ENCODE measurements around the gene KCNH3.

KCNH3 gene

GRCh38 chr12:49568442-49569162, 29.8 kb downstream of the KCNH3 start:
- Histone ChIP-seq H3K27me3 (no peaks in the 10 kb centered on the region), H3K4me3 (ENCODE audit: low read depth, low read length) (peak overlapping the region; percentile 99), H3K36me3 (peaks cover 29% of the 10 kb centered on the region), H3K9me3 (no peaks in the 10 kb centered on the region), H3K4me1 (no peaks in the 10 kb centered on the region)
- DNase-seq, result no peak
- TF ChIP-seq, protein P1, sequence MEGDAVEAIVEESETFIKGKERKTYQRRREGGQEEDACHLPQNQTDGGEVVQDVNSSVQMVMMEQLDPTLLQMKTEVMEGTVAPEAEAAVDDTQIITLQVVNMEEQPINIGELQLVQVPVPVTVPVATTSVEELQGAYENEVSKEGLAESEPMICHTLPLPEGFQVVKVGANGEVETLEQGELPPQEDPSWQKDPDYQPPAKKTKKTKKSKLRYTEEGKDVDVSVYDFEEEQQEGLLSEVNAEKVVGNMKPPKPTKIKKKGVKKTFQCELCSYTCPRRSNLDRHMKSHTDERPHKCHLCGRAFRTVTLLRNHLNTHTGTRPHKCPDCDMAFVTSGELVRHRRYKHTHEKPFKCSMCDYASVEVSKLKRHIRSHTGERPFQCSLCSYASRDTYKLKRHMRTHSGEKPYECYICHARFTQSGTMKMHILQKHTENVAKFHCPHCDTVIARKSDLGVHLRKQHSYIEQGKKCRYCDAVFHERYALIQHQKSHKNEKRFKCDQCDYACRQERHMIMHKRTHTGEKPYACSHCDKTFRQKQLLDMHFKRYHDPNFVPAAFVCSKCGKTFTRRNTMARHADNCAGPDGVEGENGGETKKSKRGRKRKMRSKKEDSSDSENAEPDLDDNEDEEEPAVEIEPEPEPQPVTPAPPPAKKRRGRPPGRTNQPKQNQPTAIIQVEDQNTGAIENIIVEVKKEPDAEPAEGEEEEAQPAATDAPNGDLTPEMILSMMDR (IDR thresholded peaks at IDR 0.05; ENCODE audit: low read depth, low read length), result no peak

- no peak overlapping the region for H3K4me3 ChIP-seq (ENCODE audit: low read depth, low read length)
- peaks cover 1% of the 10 kb centered on the region; the same call in 1 of the 2 replicates for H3K4me1 ChIP-seq
- no peaks in the 10 kb centered on the region for H3K9me3 ChIP-seq
- peaks cover 15% of the 10 kb centered on the region for H3K36me3 ChIP-seq
- no peaks in the 10 kb centered on the region for H3K27me3 ChIP-seq
- TF ChIP-seq, protein P1 (IDR thresholded peaks at IDR 0.05; ENCODE audit: low read depth, low read length), result no peak
- no peak for DNase-seq
Observed at GRCh38 chr12:49577589-49578315, 38.9 kb downstream of the KCNH3 start.

GRCh38 chr12:49578471-49579112, 39.8 kb downstream of the KCNH3 start:
- DNase-seq, result no peak
- Histone ChIP-seq H3K9me3 (no peaks in the 10 kb centered on the region), H3K27me3 (no peaks in the 10 kb centered on the region), H3K36me3 (peaks cover 11% of the 10 kb centered on the region), H3K4me1 (peaks cover 3% of the 10 kb centered on the region; the same call in 1 of the 2 replicates), H3K4me3 (ENCODE audit: low read depth, low read length) (no peak overlapping the region)
- TF ChIP-seq, protein P1 (IDR thresholded peaks at IDR 0.05; ENCODE audit: low read depth, low read length), result no peak

DNA sequence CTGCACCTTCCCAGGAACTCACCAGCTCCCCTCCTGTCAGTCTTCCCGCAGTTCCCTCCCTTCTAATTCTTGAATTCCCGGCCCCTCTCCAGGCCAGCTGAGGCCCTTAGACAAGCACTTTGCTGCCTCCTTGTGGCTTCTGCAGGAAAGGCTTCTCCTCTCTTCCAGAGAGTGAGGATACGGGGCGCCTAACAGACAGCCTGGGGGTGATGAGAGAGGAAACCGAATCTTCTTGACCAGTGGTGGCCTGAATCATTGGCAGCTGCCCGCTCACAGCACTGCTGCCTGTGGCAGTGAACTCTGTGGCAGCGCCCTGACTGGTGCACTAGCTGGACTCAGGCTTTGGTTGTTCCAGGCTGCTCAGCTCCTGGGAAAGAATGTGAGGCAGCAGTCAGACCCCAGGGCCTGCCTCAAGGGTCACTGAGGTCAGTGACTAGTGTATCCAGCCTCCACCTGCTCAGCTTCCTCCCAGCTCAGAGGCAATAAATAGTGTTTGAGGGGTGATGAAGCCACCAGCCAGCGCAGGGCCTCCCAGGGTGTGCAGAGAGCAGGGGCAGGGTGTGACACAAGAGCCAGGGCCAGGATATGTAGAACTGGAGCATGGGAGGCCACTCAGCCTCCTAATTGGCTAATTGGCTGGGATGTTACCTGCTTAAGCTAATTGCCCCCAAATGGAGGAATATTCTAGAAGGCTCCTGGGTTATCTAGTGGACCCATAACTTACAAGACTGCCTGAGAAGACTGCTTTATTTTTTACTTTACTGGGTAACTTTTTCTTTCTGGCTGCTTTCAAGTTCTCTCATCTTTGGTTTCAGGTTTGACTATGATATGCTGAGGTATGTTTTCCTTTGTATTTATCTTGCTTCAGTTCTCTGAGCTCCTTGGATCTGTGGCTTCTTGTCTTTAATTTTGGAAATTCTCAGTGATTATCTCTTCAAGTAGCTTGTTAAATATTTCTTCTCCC, 42.0 kb downstream of the KCNH3 start:
- no peak overlapping the region for H3K4me3 ChIP-seq (ENCODE audit: low read depth, low read length)
- TF ChIP-seq, protein P1 (IDR thresholded peaks at IDR 0.05; ENCODE audit: low read depth, low read length), result peak; percentile 96
- peaks cover 7% of the 10 kb centered on the region for H3K36me3 ChIP-seq
- no peaks in the 10 kb centered on the region for H3K9me3 ChIP-seq
- DNase-seq, result peak; percentile 86
- H3K4me1 ChIP-seq, result peaks cover 3% of the 10 kb centered on the region; the same call in 1 of the 2 replicates
- H3K27me3 ChIP-seq, result no peaks in the 10 kb centered on the region

- TF ChIP-seq, protein P1 (IDR thresholded peaks at IDR 0.05; ENCODE audit: low read depth, low read length), result no peak
Observed at GRCh38 chr12:49582201-49582600, 43.4 kb downstream of the KCNH3 start.

More at GRCh38 chr12:49582201-49582600, 43.4 kb downstream of the KCNH3 start:
- no peak for DNase-seq
- H3K9me3 ChIP-seq, result no peaks in the 10 kb centered on the region
- H3K27me3 ChIP-seq, result no peaks in the 10 kb centered on the region
- H3K36me3 ChIP-seq, result peaks cover 9% of the 10 kb centered on the region
- H3K4me1 ChIP-seq, result peaks cover 3% of the 10 kb centered on the region; the same call in 1 of the 2 replicates
- H3K4me3 ChIP-seq (ENCODE audit: low read depth, low read length), result no peak overlapping the region

Data from BE2C (cell line).